Islet precursor cell (in vitro differentiated cells): Measurements from ENCODE around the gene TOP3A.

Source experiments
- DNase-seq: peaks from one replicate; pipeline ENCODE4 v3.0.0-alpha.2; 2018

The TOP3A gene

DNA sequence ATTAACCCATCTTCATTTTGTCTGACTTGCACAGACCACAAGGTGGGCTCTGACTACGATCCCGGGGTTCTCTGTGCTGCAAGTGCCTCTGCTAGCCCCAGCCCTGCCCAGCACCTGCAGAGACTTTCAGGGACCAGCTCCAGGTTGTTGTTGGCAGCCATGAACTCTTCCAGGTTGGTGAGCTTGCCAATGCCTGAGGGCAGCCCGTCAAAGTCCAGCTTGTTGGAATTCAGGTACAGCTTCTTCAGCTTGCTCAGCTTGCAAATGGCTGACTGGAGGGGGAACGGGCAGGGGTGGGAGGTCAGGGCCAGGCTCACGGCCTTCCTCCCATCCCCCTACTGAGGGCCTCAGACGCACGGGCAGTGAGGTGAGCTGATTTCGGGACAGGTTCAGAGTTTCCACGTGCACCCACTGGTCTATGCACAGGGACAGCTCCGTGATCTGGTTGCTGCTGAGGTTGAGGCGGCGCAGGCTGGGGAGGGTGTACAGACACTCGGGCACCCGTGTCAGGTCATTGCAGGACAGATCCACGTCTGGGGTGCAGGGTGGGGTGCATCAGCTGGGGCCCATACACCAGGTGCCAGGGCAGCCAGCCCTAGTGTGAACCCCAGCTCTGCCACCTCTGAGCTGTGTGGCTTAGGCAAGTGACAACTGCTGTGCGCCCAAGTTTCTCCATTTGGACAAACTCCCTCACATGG, 61.5 kb downstream of the TOP3A start:
- no peak for DNase-seq

DNA sequence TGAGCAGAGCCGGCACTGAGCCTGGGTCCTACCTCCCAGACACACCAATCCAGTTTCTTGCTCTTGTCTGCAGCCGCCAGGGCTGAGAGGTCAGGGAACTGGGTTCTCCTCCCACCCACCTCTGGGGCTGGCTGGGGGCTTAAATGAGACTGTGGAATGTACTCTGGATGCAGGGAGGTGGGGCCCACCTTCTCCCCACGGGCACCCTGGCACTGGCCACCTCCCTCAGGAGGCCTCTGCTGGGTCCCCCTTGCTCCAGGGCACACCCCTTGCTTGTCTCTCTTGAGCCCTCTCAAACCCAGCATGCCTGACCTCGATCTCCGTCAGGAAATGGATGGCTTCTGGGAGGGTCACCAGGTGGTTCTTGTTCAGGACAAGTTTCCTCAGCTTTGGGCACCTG, 62.6 kb downstream of the TOP3A start:
- no peak for DNase-seq

DNA sequence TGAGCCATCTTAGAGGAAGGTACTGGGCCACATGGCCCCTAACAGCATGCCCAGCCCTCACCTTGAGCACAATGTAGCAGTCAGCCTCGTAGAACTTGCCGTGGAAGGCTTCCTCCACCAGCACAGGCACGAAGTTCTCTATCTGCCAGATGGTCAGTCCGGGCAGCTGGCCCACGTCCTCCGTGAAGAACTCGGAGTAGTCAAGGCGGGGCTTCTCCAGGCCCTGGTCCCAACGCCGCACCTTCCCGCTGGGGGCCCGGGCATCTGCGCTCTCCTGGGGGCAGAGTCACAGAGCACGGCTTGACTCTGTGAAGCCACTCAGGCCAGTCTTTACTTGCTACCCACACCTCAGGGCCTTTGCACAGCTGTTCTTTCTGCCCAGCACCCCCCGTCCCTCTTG, 63.6 kb downstream of the TOP3A start:
- no peak for DNase-seq

DNA sequence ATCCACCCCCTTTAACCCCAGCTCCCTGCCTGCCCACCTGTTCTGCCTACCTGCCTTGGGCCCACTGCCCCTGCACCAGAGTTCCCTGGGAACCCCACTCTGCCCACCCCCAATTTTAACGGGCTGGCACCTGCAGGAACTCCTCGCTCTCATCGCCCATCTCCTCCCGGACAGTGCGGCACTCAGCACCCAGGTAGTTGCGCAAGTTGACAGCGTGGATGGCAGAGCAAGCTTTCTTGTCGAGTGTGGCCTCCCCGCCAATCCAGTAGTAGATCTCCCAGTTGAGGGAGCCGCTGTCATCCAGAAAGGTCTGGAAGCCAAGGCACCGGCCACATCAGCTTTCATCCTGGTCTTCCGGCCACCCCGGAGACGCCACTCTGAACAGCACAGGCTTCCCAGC, 64.1 kb downstream of the TOP3A start:
- DNase-seq, result no peak

DNA sequence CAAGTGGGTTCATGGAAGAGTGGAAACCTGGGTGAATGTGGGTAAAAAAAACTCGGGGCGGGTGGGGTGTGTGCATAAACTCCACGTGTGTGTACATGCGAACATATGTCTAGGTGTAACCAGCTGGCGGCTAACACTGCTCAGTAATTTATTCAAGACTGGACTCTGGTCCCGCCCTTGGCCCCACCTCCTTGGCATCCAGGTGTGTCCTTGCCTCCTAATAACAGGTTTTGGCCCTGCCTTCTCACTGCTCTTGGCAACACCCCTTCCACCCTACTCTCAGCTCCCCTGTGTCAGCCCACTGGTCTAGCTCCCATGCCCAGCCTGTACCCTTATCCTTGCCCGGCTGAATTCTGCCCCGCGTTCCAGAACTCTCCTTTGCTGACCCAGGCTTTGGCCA, 64.5 kb downstream of the TOP3A start:
- DNase-seq, result no peak

DNA sequence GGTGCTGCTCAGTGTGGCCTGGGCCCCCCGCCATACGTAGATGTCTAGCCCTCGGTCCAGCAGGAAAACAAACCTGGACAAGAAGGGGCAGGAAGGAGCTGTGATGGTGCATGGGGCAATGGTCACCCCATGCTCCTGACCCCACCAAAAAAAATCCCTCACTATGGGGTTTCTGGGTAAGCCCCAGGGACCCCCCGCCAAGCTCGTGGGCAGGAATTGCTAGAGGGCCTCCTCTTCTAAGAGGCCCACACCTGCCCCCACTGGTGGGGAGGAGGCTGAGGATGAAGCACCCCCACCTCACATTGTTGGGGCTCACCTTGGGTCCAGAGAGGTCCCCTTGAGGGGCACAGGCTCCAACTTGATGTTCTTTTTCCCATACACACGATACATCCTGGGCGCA, 66.0 kb downstream of the TOP3A start:
- no peak for DNase-seq

DNA sequence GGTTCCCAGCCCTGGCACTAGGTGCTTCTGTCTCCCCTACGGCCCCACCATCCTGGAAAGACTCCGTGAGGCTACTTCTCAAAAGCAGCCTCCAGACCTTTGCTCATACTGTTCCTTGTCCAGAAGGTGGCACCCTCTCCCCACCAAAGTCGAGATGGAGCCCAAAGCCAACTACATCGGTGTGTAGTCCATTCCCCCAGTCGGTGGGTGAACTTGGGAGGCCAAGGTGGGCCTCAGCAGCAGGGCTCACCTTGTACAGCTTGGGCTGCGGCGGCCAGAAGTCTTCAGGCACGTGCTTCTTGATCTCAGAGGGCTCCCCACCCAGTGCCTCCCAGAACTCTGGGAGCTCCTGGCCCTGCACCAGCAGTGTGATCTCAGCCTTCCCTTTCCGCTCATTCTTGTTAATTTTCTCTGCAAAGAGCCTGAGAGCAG, 66.5 kb downstream of the TOP3A start:
- DNase-seq, result peak; percentile 91

DNA sequence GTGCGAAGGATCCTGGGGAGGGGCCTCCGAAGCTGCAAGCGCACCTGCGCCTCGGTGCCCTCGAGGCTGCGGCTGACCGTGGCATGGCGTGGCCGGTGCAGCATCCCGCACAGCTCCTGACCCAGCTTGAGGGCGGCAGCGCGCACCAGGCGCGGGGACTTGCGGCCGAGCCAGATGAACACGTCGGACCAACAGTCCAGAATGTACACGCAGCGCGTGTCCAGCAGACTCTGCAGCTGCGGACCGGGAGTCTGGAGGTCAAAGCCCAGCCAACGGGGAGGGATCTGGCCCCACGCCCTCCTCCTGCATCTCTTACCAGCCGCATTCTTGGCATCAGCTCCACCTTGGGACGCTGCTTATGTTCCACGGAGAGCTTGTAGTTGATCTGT, 67.2 kb downstream of the TOP3A start:
- DNase-seq, result no peak

DNA sequence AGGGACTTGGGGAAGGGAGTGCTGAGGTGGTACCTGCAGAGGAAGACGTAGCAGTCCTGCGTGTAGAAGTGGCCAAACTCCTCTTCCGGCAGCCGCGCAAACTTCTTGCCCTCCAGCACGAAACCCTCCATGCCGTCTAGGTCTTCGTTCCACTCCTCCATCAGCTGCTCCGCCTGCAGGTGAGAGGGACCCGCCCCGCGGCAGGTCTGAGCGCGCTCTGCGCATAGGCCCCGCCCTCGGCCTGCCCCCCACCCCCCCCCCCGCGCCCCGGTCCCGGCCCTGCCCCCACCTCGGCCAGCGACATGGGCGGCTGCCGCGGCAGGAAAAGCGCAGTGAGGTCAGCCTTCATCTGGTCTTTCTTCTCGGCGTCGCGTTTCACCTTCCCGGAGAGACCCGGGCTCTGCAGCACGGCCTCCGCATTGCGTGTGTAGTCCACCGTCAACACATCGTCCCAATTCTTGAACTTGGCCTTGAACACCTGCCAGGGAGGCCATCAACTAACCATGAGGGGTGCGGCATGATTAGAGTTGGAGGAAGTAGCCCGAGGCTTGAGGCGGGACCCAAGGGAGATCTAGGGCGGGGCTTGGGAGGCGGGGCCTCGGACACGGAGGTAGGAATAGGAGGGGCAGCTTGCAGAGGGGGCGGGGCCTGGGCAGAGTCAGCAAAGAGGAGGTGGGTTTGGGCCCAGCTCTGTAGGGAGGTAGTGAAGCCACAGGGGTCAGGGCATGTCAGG, 67.7 kb downstream of the TOP3A start:
- peak; percentile 92 for DNase-seq

DNA sequence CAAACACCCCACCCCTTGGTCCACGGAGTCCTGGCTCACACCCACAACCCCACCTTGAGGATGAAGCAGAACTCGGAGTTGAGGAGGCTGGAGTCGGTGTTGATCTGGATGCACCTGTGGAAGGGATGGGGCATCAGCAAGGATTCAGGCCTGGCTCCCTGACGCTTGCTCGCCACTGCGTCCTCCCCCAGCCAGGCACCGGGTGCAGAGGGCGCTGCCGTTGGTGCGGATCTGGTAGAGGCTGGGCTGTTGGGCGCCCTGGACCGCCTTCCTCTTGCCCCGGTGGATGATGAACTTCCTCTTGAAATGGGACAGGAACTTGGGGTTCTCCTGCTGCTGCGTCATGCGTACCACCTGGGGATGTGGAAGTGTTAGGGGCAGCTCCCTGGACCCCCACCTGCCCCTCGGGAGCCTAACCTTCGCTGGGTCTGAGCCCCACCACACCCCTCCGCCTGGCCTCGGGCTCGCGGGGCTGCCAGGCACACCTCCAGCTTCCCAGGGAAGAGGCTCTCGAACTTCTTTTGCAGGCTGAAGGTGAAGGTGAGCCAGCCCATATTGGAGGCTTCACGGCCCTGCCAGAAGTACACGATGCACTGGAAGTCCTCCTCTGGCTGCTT, 68.6 kb downstream of the TOP3A start:
- no peak for DNase-seq

DNA sequence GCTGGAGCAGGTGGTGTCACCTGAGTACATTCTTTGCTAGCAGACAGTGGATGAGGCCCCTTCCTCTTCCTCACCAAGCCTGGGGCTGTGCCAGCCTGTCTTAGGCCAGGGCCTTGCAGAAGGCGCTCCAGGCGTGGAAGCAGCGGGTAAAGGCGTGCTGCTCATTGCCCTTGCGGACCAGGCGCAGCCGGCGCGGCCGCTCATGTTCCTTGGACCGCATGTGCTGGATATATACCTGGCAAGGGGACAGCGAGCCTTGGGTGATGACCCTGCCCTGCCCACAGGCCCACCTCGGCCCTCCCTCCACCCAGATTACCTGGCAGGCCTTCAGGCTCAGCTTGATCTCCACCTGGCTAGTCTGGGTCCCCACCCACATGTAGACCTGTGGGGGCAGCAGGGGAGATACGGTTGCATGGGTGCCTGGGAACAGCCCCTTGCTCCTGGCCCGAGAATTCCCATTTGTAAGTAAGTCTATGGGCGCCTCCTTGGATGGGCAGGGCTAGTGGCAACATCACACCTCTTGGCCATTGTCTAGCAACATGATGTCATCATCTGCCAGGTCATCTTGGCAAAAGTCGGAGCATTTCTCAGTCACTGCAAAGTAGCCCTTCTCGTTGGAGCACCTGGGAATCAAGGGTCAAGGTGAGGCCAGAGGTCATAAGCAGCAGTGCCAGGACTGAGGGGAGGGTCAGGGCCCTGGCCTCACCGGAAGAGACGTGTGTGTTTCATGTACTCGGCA, 69.6 kb downstream of the TOP3A start:
- no peak for DNase-seq

DNA sequence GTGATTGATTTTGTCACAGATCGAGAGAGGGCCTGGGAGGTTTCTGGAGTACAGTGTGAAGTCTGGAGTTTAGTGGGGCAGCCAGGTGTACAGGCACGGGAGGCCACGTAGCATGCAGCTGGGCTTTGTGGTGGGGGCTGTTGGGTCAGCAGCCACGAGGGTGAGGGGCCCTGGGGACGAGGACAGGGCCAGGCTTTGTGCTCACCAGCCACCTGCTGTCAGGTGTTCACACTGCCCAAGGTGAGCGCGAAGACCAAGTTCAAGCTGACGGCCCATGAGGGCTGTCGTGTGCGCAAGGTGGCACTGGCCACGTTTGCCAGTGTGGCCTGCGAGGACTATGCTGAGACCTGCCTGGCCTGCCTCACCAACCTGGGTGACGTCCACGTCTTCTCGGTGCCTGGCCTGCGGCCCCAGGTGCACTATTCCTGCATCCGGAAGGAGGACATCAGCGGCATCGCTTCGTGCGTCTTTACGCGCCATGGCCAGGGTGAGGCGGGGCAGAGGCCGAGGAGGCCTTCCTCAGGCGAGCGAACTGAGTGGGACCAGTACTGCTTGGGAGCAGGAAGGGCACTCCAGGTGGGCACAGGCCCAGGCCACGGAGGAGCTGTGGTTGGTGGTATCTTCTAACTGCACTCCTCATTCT, 73.4 kb downstream of the TOP3A start:
- DNase-seq, result no peak

DNA sequence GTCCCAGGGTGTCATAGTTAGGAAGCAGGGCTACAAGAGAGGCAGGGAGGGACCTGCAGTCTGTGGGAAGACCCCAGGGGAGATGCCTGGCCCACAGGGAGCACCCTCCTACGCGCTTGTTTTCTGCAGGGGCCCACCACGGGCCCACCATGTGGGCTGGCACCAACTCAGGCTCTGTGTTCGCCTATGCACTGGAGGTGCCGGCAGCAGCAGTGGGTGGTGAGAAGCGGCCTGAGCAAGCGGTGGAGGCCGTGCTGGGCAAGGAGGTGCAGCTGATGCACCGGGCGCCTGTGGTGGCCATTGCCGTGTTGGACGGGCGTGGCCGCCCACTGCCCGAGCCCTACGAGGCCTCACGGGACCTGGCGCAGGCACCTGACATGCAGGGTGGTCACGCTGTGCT, 74.3 kb downstream of the TOP3A start:
- DNase-seq, result no peak

DNA sequence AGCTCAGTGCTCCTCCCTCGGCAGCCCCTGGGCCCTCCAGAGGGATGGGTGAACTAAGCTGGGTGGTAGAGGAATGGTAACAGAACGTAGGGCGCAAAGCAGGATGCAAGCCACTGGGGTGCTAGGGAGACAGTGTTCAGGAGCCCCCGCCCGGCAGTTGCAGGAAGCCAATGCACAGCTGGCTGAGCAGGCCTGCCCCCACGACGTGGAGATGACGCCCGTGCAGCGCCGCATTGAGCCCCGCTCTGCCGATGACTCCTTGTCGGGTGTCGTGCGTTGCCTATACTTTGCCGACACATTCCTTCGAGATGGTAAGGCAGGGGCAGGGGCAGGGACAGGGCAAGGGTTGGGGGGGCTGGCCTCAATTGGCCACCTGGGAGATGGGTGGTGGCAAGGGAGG, 76.5 kb downstream of the TOP3A start:
- no peak for DNase-seq

DNA sequence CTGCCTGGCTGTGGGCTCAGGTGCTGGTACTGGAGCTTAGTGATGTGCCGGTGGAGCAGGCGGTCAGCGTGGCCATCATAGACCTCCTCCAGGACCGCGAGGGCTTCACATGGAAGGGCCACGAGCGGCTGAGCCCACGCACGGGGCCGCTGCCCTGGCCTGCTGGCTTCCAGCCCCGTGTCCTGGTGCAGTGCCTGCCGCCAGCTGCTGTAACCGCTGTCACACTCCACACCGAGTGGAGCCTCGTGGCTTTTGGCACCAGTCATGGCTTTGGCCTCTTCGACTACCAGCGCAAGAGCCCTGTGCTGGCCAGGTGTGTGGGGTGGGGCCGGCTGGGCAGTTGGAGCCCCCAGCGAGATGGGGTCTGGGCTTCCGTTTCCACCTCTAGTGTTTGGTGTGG, 77.3 kb downstream of the TOP3A start:
- DNase-seq, result no peak

DNA sequence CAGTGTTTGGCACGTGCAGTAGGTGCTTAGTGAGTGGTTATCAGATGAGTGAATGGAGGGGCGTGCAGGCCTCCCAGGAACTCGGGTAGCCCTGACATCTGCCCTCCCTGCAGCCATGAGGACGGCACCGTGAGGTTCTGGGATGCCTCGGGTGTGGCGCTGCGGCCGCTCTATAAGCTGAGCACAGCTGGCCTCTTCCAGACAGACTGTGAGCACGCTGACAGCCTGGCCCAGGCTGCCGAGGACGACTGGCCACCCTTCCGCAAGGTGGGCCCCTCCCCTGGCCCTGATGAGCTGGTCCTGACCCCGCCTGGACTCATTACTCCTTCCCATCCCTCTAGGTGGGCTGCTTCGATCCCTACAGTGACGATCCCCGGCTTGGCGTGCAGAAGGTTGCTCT, 78.3 kb downstream of the TOP3A start:
- no peak for DNase-seq

DNA sequence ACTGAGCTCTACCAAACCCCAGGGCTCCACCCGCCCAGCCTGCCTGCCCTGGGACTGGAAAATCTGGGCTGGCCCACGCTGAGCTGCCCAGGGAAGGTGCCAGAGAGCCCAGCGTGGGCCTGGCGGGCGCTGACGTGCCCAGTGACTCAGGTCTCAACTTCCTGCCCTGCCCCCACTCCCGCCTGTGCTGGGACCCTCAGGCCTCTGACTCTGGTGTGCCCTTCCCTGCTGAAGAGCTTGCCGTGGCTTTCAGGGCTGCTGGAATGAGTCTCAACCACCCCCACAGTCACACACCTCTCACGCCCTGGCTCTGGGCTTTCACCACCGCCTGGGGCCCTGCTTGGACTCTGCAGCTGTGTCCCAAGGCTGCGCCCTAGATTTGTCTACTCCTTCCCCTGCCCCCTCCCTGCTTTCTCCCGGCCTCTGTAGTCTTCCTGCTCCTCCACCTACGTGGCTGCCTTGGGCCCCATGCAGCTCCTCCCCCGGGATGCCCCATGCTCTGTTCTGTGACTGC, 79.0 kb downstream of the TOP3A start:
- no peak for DNase-seq

DNA sequence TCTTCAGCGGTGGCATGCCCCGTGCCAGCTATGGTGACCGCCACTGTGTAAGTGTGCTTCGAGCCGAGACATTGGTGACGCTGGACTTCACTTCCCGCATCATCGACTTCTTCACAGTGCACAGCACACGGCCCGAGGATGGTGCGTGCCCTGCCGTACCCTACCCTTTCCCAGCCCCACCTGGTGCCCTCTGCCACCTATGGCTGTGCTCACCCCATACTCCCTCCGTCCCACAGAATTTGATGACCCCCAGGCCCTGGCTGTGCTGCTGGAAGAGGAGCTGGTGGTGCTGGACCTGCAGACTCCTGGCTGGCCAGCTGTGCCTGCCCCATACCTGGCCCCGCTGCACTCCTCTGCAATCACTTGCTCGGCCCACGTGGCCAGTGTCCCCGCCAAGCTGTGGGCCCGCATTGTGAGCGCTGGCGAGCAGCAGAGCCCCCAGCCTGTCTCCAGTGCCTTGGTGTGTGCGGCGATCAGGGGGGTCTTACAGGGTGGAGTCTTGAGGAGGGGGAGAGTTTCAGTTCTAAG, 79.9 kb downstream of the TOP3A start:
- no peak for DNase-seq

DNA sequence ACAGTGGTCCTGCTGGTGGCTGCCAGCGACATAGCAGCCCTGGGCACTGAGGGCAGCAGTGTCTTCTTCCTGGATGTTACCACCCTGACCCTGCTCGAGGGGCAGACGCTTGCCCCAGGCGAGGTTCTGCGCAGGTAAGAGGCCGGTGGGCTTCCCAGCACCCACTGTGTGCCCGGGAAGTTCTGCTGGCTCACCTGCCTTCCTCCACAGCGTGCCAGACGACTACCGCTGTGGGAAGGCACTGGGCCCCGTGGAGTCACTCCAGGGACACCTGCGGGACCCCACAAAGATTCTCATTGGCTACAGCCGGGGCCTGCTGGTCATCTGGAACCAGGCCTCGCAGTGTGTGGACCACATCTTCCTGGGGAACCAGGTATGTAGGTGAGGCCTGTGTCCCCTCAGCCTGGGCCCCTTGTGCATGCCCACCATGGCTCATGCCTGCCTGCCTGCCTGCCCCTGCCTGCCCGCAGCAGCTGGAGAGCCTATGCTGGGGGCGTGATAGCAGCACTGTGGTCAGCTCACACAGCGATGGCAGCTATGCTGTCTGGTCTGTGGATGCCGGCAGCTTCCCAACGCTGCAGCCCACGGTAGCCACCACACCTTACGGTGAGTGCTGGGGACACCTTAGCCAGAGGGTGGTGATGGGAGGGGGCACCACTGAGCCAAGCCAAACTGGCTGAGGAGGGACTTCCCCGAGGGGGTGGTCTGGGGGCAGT, 80.8 kb downstream of the TOP3A start:
- no peak for DNase-seq

DNA sequence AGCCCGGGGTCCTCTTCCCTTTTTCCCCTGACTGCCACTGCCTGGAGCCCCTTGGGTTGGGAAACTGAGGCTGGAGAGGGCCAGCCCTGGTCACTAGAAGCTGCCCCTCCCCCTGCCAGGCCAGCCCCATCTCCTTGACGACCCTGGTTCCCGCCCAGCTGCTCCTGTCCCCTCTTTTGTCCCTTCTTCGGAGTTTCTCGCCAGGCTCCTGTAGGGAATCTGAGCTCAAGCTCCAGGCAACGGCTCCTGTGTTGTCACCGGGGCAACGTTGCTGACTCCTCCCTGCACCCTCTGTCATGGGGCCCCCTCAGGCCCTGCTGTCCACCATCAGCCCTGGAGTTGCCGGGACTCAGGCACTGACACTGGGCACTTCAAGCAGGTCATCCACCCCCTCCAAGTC, 83.6 kb downstream of the TOP3A start:
- no peak for DNase-seq

DNA sequence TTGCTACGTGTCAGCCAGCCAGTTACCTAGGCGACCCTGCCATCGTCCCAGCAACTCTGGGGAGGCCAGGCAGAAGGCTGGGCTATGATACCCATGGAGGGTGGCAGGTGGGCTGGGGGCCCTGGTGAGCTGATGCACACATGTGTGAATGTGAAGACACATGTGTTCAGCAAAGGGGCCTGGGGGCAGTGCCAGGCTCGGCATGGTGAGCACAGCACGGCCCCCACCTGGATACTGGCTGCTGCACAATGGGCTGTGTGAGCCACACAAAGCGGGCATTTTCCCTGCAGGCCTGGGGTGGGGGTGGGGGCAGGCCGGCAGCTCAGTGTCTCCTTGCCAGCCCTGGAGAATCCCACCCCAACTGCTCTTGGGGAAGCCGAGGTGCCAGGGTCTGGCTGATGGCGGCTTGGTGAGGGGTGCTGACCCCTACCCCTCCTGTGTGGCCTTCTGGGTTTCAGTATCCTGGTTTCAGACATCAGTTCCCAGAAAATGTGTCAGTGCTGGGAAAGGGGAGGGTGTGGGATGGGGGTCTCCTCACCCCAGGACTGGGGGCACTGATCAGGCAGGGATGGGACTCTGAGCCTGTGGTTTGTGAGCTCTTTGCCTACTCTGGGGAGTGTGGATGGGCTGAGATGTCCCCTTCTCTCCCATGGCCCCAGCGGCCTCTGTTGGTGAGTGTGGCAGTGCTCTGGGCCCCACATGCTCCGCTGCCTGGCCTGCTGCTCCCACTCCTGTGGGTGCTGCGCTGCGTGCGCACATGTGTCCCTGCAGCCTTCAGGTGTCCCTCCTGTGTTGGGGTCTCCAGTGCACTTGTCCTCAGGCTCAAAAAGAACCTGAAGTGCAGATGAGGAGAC, 84.3 kb downstream of the TOP3A start:
- no peak for DNase-seq
